H1 (cell line): ENCODE data around the gene NPHP4. TPM values are rescaled to one million over a fixed set of nuclear protein-coding genes. Genes with fewer than 3 reads are reported as not detected.
A peak's percentile ranks its signal among the peaks of the same experiment; 100 is the strongest.

ENCODE experiments used
- CTCF ChIA-PET: fragments of 300-600 bp; sonication (Branson Sonifier 250); formaldehyde crosslinking; loops from one replicate; lab custom pipeline; 2021; ENCODE audit not compliant: partially characterized antibody; lab: Charles Lee
- POLR2A ChIA-PET: fragments of 300-600 bp; sonication (Branson Sonifier 250); formaldehyde crosslinking; loops from one replicate; lab custom pipeline; 2021; ENCODE audit warnings: inconsistent platforms; ENCODE audit not compliant: partially characterized antibody; lab: Charles Lee
- DNase-seq, 2 experiments: peaks; one replicate each; pipeline versions ENCODE4 v3.0.0 to v3.0.0-alpha.2; 2010 to 2022; ENCODE audit warnings: low spot score in 2 of 2, low read depth in 1 of 2, mixed read lengths in 1 of 2
- FAIRE-seq: peaks from 2 replicates; lab custom pipeline; 2011; peaks lifted over from hg19 to GRCh38; lab: Jason Lieb, UNC
- H2AFZ ChIP-seq: 2 replicates; pipeline ENCODE4 v1.8.1; 2012; ENCODE audit warnings: low read length, inconsistent platforms
- H2AK5ac ChIP-seq: 2 replicates; pipeline ENCODE4 v1.6.1; 2013; ENCODE audit warnings: low read depth, low read length
- H2BK120ac ChIP-seq: replicated peaks from 2 replicates; pipeline ENCODE3; 2013; ENCODE audit warnings: low read depth, low read length, inconsistent platforms
- H2BK12ac ChIP-seq: 2 replicates; pipeline ENCODE4 v1.6.1; 2013; ENCODE audit warnings: low read depth, low read length
- H2BK15ac ChIP-seq: 2 replicates; pipeline ENCODE4 v1.6.1; 2013; ENCODE audit warnings: low read length
- H2BK20ac ChIP-seq: 2 replicates; pipeline ENCODE4 v1.6.1; 2013; ENCODE audit warnings: low read length
- H2BK5ac ChIP-seq: 2 replicates; pipeline ENCODE4 v1.6.1; 2013; ENCODE audit warnings: low read depth, low read length
- H3K14ac ChIP-seq: 2 replicates; pipeline ENCODE4 v1.6.1; 2013; ENCODE audit warnings: inconsistent platforms; ENCODE audit not compliant: insufficient read length
- H3K18ac ChIP-seq: 2 replicates; pipeline ENCODE4 v1.6.1; 2013; ENCODE audit warnings: low read length; ENCODE audit errors: extremely low read depth
- H3K23ac ChIP-seq: 2 replicates; pipeline ENCODE4 v1.6.1; 2013; ENCODE audit warnings: inconsistent platforms; ENCODE audit not compliant: insufficient read length
- H3K23me2 ChIP-seq: 2 replicates; pipeline ENCODE4 v1.6.1; 2013; ENCODE audit warnings: low read depth, low read length
- H3K27ac ChIP-seq: 2 replicates; pipeline ENCODE4 v1.6.1; 2011; ENCODE audit warnings: low read depth, low read length, inconsistent platforms
- H3K27me3 ChIP-seq, 4 experiments: replicated peaks in 1 of 4; 1 replicate in 1 of 4; 2 replicates in 3 of 4; pipeline versions ENCODE4 v1.6.1 to v1.8.1; 2011 to 2013; ENCODE audit warnings: low read length in 3 of 4, mild to moderate bottlenecking in 3 of 4, inconsistent platforms in 2 of 4, mixed read lengths in 2 of 4, moderate library complexity in 1 of 4; ENCODE audit not compliant: control insufficient read depth in 3 of 4, insufficient read depth in 3 of 4; ENCODE audit errors: extremely low read depth in 1 of 4
- H3K36me3 ChIP-seq, 4 experiments: 2 replicates each; pipeline versions ENCODE4 v1.6.1 to v1.8.1; 2011 to 2013; ENCODE audit warnings: mild to moderate bottlenecking in 4 of 4, low read length in 3 of 4, moderate library complexity in 2 of 4, control low read depth in 1 of 4, inconsistent platforms in 1 of 4; ENCODE audit not compliant: insufficient read depth in 4 of 4, control insufficient read depth in 2 of 4
- H3K4ac ChIP-seq: replicated peaks from 2 replicates; pipeline ENCODE3; 2013; ENCODE audit warnings: low read length, low read depth, mixed read lengths, inconsistent platforms; ENCODE audit not compliant: insufficient read length
- H3K4me1 ChIP-seq, 4 experiments: replicated peaks in 1 of 4; 1 replicate in 1 of 4; 2 replicates in 3 of 4; pipeline versions ENCODE4 v1.6.1 to v1.8.1; 2011 to 2013; ENCODE audit warnings: low read length in 3 of 4, inconsistent platforms in 2 of 4, mixed read lengths in 1 of 4; ENCODE audit not compliant: insufficient read depth in 4 of 4, control insufficient read depth in 3 of 4
- H3K4me2 ChIP-seq, 2 experiments: 2 replicates each; pipeline versions ENCODE4 v1.6.1 to v1.8.1; 2011 to 2013; ENCODE audit warnings: low read depth in 2 of 2, low read length in 2 of 2, control low read depth in 1 of 2, inconsistent platforms in 1 of 2, mild to moderate bottlenecking in 1 of 2; ENCODE audit not compliant: insufficient read depth in 1 of 2
- H3K4me3 ChIP-seq, 4 experiments: fragments of 200-600, 300-600 bp in 1 of 4; sonication (generic), shearing (Covaris generic), sonication (Bioruptor Twin) in 1 of 4; 2 replicates each; pipeline versions ENCODE4 v1.5.1 to v1.8.1; 2011 to 2016; ENCODE audit warnings: low read length in 4 of 4, low read depth in 3 of 4, control low read depth in 2 of 4, inconsistent platforms in 2 of 4, mild to moderate bottlenecking in 2 of 4, mixed read lengths in 1 of 4, moderate library complexity in 1 of 4; ENCODE audit not compliant: insufficient read depth in 2 of 4; ENCODE audit errors: extremely low read depth in 1 of 4
- H3K56ac ChIP-seq: replicated peaks from 2 replicates; pipeline ENCODE3; 2013; ENCODE audit warnings: low read depth, mild to moderate bottlenecking, mixed read lengths, low read length, inconsistent platforms; ENCODE audit not compliant: insufficient read length
- H3K79me1 ChIP-seq: 2 replicates; pipeline ENCODE4 v1.6.1; 2013; ENCODE audit warnings: low read depth, low read length, control low read depth
- H3K79me2 ChIP-seq, 2 experiments: 2 replicates each; pipeline versions ENCODE4 v1.6.1 to v1.8.1; 2012 to 2013; ENCODE audit warnings: low read length in 2 of 2, mild to moderate bottlenecking in 2 of 2, inconsistent platforms in 1 of 2; ENCODE audit not compliant: insufficient read depth in 2 of 2, control insufficient read depth in 1 of 2
- H3K9ac ChIP-seq, 4 experiments: replicated peaks in 1 of 4; 1 replicate in 1 of 4; 2 replicates in 3 of 4; pipeline versions ENCODE4 v1.6.1 to v1.8.1; 2011 to 2013; ENCODE audit warnings: low read depth in 3 of 4, low read length in 3 of 4, control low read depth in 2 of 4, mild to moderate bottlenecking in 2 of 4, moderate library complexity in 2 of 4, inconsistent platforms in 1 of 4; ENCODE audit errors: extremely low read depth in 1 of 4
- H3K9me3 ChIP-seq, 2 experiments: 2 replicates each; pipeline versions ENCODE4 v1.6.1 to v1.8.1; 2012 to 2013; ENCODE audit warnings: mild to moderate bottlenecking in 2 of 2, moderate library complexity in 2 of 2, control low read depth in 1 of 2, inconsistent platforms in 1 of 2, low read depth in 1 of 2, low read length in 1 of 2, mixed read lengths in 1 of 2; ENCODE audit not compliant: insufficient read depth in 2 of 2
- H4K20me1 ChIP-seq, 2 experiments: replicated peaks in 1 of 2; 2 replicates each; pipeline versions ENCODE3 to v1.8.1; 2011 to 2013; ENCODE audit warnings: inconsistent platforms in 2 of 2, low read length in 2 of 2, mild to moderate bottlenecking in 1 of 2; ENCODE audit not compliant: insufficient read depth in 2 of 2, control insufficient read depth in 1 of 2
- H4K5ac ChIP-seq: 2 replicates; pipeline ENCODE4 v1.6.1; 2013; ENCODE audit warnings: low read length, low read depth, mixed read lengths, inconsistent platforms; ENCODE audit not compliant: insufficient read length
- H4K8ac ChIP-seq: 2 replicates; pipeline ENCODE4 v1.8.0; 2013; ENCODE audit warnings: mild to moderate bottlenecking, moderate library complexity, low read length, inconsistent platforms; ENCODE audit not compliant: insufficient read depth; ENCODE audit errors: extremely low read depth
- H4K91ac ChIP-seq: replicated peaks from 2 replicates; pipeline ENCODE3; 2013; ENCODE audit warnings: low read length, mixed read lengths, inconsistent platforms; ENCODE audit not compliant: insufficient read length
- ASH2L ChIP-seq: fragments of 200-600, 300-600 bp; sonication (generic); IDR thresholded peaks from one replicate; pipeline ENCODE4 v1.7.1; 2017; ENCODE audit warnings: low read length
- BACH1 ChIP-seq: IDR thresholded peaks from 2 replicates; pipeline ENCODE4 v1.6.1; 2012; ENCODE audit warnings: low read length, improper control_type of control experiment
- BCL11A ChIP-seq, 2 experiments: IDR thresholded peaks; one replicate each; pipeline ENCODE4 v1.6.1; 2011; ENCODE audit warnings: low read depth in 2 of 2, low read length in 2 of 2, mild to moderate bottlenecking in 2 of 2
- CBX5 ChIP-seq: fragments of 300-800, 300-1000 bp; sonication (generic); IDR thresholded peaks from 2 replicates; pipeline ENCODE4 v1.7.1; 2016; ENCODE audit warnings: antibody characterized with exemption, low read length, low read depth
- CBX8 ChIP-seq: fragments of 300-800, 300-1000 bp; sonication (generic); IDR thresholded peaks from 2 replicates; pipeline ENCODE4 v1.7.1; 2016; ENCODE audit warnings: low read depth, low read length, borderline replicate concordance
- CHD2 ChIP-seq: IDR thresholded peaks from 2 replicates; pipeline ENCODE4 v1.6.1; 2012; ENCODE audit warnings: low read length, improper control_type of control experiment
- CREB1 ChIP-seq: IDR thresholded peaks from 2 replicates; pipeline ENCODE4 v1.6.1; 2012; ENCODE audit warnings: inconsistent platforms
- EZH2 ChIP-seq: fragments of 200-600 bp; sonication (generic); IDR thresholded peaks from 2 replicates; pipeline ENCODE4 v1.7.1; 2012; ENCODE audit warnings: low read depth, mild to moderate bottlenecking, moderate library complexity, low read length, inconsistent platforms; ENCODE audit not compliant: severe bottlenecking
- HDAC2 ChIP-seq, 2 experiments: fragments of 300-600 bp in 1 of 2; sonication (generic) in 1 of 2; IDR thresholded peaks; 2 replicates each; pipeline ENCODE4 v1.6.1; 2011 to 2012; ENCODE audit warnings: low read depth in 2 of 2, low read length in 2 of 2, mild to moderate bottlenecking in 2 of 2, moderate library complexity in 2 of 2, borderline replicate concordance in 1 of 2, inconsistent platforms in 1 of 2
- NRF1 ChIP-seq: IDR thresholded peaks from 2 replicates; pipeline ENCODE4 v1.6.1; 2011; ENCODE audit warnings: mild to moderate bottlenecking, low read depth, low read length, improper control_type of control experiment
- POU5F1 ChIP-seq: IDR thresholded peaks from 2 replicates; pipeline ENCODE4 v1.6.1; 2011; ENCODE audit warnings: low read depth, mild to moderate bottlenecking, low read length, moderate library complexity
- RAD21 ChIP-seq, 2 experiments: IDR thresholded peaks in 1 of 2; conservative IDR thresholded peaks in 1 of 2; 2 replicates each; pipeline ENCODE4 v1.6.1; 2011; ENCODE audit warnings: low read depth in 2 of 2, low read length in 2 of 2, improper control_type of control experiment in 1 of 2, inconsistent platforms in 1 of 2, mild to moderate bottlenecking in 1 of 2, moderate library complexity in 1 of 2
- SIN3A ChIP-seq, 2 experiments: IDR thresholded peaks in 1 of 2; conservative IDR thresholded peaks in 1 of 2; 2 replicates each; pipeline ENCODE4 v1.6.1; 2011 to 2012; ENCODE audit warnings: low read length in 2 of 2, improper control_type of control experiment in 1 of 2, low read depth in 1 of 2, mild to moderate bottlenecking in 1 of 2
- SP4 ChIP-seq: IDR thresholded peaks from 2 replicates; pipeline ENCODE4 v1.6.1; 2012; ENCODE audit warnings: low read length, inconsistent platforms
- YY1 ChIP-seq: IDR thresholded peaks from 2 replicates; pipeline ENCODE4 v1.6.1; 2011; ENCODE audit warnings: low read depth, mild to moderate bottlenecking, low read length
- WGBS, 2 experiments: shearing (Covaris generic) in 1 of 2; methylation state at CpG; one replicate each; pipeline versions ENCODE4 v1.1.6 to v1.1.7; 2013 to 2015; ENCODE audit warnings: low lambda C conversion rate in 2 of 2, mixed read lengths in 2 of 2, inconsistent platforms in 1 of 2, low coverage in 1 of 2, missing lambda C conversion rate in 1 of 2; ENCODE audit not compliant: insufficient replicate concordance in 2 of 2, insufficient coverage in 1 of 2, insufficient read length in 1 of 2; ENCODE audit errors: extremely low coverage in 1 of 2, missing lambda C conversion rate in 1 of 2; 5-methylcytosine and 5-hydroxymethylcytosine counted together
- polyA plus RNA-seq, 7 experiments: library from polyadenylated mRNA; depleted of rRNA in 3 of 7; stranded (reverse) in 5 of 7; unstranded in 2 of 7; fragments of >200 nt in 5 of 7; fragments of 200-250 nt in 2 of 7; gene quantifications; 1 replicate in 5 of 7; 2 replicates in 1 of 7; 4 replicates in 1 of 7; pipeline versions ENCODE4 v1.2.1 to v1.2.3, GENCODE V29; 2011 to 2013; ENCODE audit warnings: missing spikeins in 2 of 7, mixed read lengths in 2 of 7
- total RNA-seq: library from RNA; stranded (reverse); fragmentation: NEBNext Ultra II Directional; extraction: Animal tissue kit (Norgen Biotek cat#: 25700); gene quantifications from 2 replicates; pipeline ENCODE4 v1.2.1, GENCODE V29; 2021

The NPHP4 gene
- total and polyA plus RNA-seq, 2 of the 8 experiments (the other 6 are each of a cell fraction or from before 2014, with no cell fraction given): 5.8 to 14.0 TPM

DNA sequence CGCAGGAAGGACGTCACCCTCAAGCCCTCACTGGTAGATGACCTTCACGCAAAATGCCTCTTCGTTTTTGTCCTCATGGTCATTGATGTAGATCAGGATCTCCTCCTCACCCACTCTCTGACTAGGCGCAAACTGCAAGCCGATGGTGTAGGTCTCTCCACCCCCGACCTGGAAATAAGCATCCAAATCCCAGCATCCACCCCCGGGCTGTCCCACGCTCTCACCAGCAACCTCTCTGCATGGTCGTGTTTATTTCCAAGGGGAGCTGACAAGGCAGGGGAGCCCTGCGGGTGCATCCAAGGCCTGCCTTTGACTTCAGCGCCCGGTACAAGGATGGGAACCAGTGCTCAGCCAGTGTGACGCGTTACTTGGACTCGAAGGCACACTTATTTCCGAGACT, 129.0 kb downstream of the NPHP4 start:
- Histone ChIP-seq H3K27me3 (no peaks in the 10 kb centered on the region), H2BK5ac (no peak overlapping the region), H4K5ac (no peak overlapping the region), H3K56ac (no peak overlapping the region), H2BK12ac (no peak overlapping the region), H2BK120ac (no peak overlapping the region), H3K9me3 (no peaks in the 10 kb centered on the region), H2AK5ac (no peak overlapping the region), H3K14ac (no peak overlapping the region), H3K4me2 (no peak overlapping the region), H3K23ac (no peak overlapping the region), H3K79me1 (no peaks in the 10 kb centered on the region), H3K9ac (no peak overlapping the region), H2BK15ac (no peak overlapping the region), H2BK20ac (no peak overlapping the region), H3K79me2 (no peaks in the 10 kb centered on the region), H3K18ac (no peak overlapping the region), H3K36me3 (peaks cover 0 to 4% (median 0%) of the 10 kb centered on the region in 4 experiments; a peak in 1 of 8 replicates), H4K91ac (no peak overlapping the region), H4K8ac (peak overlapping the region; percentile 28; the same call in 1 of the 2 replicates), H4K20me1 (peaks cover 0 to 2% of the 10 kb centered on the region in 2 experiments), H3K4me1 (peaks cover 0 to 2% (median 0%) of the 10 kb centered on the region in 4 experiments; a peak in 2 of 7 replicates), H3K23me2 (no peaks in the 10 kb centered on the region), H3K4ac (no peak overlapping the region), H3K4me3 (no peak overlapping the region), H3K27ac (no peak overlapping the region), H2AFZ (no peak overlapping the region)
- FAIRE-seq (no peak), DNase-seq (no peak)
- 91% methylated on average over 17 of the region's 17 CpGs; no CpG with 5 or more reads in 1 of the 2 experiments for WGBS, 2 experiments
- CTCF ChIA-PET: interaction anchor here (0.6 to 0.8 kb wide), 3 partner anchors 10 to 48 kb away, joined by 3 read pairs; no protein-coding TSS in a partner anchor
- POLR2A ChIA-PET: no interaction called here
- no peak for TF ChIP-seq CBX8
- no peak for TF ChIP-seq CBX5
- no peak for TF ChIP-seq NRF1
- no peak for TF ChIP-seq BACH1
- TF ChIP-seq ASH2L: no peak
- TF ChIP-seq CHD2: no peak
- TF ChIP-seq SP4: no peak
- TF ChIP-seq SIN3A (conservative IDR thresholded peaks at IDR 0.05 in 1 of 2, IDR thresholded peaks at IDR 0.05 in 1 of 2; ENCODE audit: low read depth in 1 of 2, low read length in 2 of 2): no peak
- TF ChIP-seq POU5F1: no peak
- no peak for TF ChIP-seq RAD21 (IDR thresholded peaks at IDR 0.05 in 1 of 2, conservative IDR thresholded peaks at IDR 0.05 in 1 of 2; ENCODE audit: low read depth in 2 of 2, low read length in 2 of 2)
- no peak for TF ChIP-seq EZH2
- no peak for TF ChIP-seq HDAC2 (IDR thresholded peaks at IDR 0.05; ENCODE audit: borderline replicate concordance in 1 of 2, low read depth in 2 of 2, low read length in 2 of 2)
- no peak for TF ChIP-seq CREB1
- no peak for TF ChIP-seq BCL11A (IDR thresholded peaks at IDR 0.05; ENCODE audit: low read depth in 2 of 2, low read length in 2 of 2)
- TF ChIP-seq YY1: no peak
